Measurements from ENCODE around the gene MRPS31.
A peak's percentile ranks its signal among the peaks of the same experiment; 100 is the strongest.

DNA sequence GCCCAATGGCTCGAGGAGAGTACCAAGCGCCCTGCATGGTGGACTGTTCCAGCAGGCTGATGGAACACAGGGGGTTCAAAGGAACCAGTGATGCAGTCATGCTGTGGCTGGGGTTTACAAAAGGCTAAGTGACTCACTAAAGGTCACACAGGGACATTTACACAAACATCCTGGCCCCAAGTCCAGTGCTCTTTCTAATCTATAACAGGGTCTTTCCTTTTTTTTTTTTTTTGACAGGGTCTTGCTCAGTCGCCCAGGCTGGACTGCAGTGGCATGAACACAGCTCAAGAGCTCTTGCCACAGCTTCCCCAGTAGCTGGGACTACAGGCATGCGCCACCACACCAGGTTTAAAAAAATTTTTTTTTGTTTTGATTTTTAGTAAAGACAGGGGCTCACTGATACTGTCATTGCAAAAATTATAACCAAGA, 15.6 kb upstream of the MRPS31 start:
- TF ChIP-seq, protein P1, sequence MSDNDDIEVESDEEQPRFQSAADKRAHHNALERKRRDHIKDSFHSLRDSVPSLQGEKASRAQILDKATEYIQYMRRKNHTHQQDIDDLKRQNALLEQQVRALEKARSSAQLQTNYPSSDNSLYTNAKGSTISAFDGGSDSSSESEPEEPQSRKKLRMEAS (IDR thresholded peaks at IDR 0.05; ENCODE audit: insufficient read depth, insufficient read length), result no peak
- TF ChIP-seq POLR2A (IDR thresholded peaks at IDR 0.05; ENCODE audit: low read depth, low read length), result no peak
- TF ChIP-seq POLR2AphosphoS5 (IDR thresholded peaks at IDR 0.05; ENCODE audit: insufficient read depth, low read depth, low read length), result no peak
- TF ChIP-seq, protein P2, sequence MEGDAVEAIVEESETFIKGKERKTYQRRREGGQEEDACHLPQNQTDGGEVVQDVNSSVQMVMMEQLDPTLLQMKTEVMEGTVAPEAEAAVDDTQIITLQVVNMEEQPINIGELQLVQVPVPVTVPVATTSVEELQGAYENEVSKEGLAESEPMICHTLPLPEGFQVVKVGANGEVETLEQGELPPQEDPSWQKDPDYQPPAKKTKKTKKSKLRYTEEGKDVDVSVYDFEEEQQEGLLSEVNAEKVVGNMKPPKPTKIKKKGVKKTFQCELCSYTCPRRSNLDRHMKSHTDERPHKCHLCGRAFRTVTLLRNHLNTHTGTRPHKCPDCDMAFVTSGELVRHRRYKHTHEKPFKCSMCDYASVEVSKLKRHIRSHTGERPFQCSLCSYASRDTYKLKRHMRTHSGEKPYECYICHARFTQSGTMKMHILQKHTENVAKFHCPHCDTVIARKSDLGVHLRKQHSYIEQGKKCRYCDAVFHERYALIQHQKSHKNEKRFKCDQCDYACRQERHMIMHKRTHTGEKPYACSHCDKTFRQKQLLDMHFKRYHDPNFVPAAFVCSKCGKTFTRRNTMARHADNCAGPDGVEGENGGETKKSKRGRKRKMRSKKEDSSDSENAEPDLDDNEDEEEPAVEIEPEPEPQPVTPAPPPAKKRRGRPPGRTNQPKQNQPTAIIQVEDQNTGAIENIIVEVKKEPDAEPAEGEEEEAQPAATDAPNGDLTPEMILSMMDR (IDR thresholded peaks at IDR 0.05; ENCODE audit: extremely low read depth in 1 of 2, insufficient read depth in 1 of 2, low read depth in 1 of 2, low read length in 2 of 2), result no peak
- TF ChIP-seq EZH2 (IDR thresholded peaks at IDR 0.05; ENCODE audit: borderline replicate concordance, low read depth, low read length, severe bottlenecking), result no peak
- TF ChIP-seq MYC (IDR thresholded peaks at IDR 0.05; ENCODE audit: low read depth, low read length), result no peak
- TF ChIP-seq JUN (IDR thresholded peaks at IDR 0.05; ENCODE audit: borderline replicate concordance, insufficient read depth, insufficient read length, low read depth), result peak; percentile 4

All from endothelial cell of umbilical vein (primary cell).